NOMO-1 treated with dmso at 0.1 percent for 144 hours (cell line): ENCODE measurements around the gene GNAL.

Experiments used
- DNase-seq: peaks from one replicate; lab custom pipeline; 2025; ENCODE audit not compliant: unreplicated experiment; lab: John Stamatoyannopoulos, UW

GNAL gene

DNA sequence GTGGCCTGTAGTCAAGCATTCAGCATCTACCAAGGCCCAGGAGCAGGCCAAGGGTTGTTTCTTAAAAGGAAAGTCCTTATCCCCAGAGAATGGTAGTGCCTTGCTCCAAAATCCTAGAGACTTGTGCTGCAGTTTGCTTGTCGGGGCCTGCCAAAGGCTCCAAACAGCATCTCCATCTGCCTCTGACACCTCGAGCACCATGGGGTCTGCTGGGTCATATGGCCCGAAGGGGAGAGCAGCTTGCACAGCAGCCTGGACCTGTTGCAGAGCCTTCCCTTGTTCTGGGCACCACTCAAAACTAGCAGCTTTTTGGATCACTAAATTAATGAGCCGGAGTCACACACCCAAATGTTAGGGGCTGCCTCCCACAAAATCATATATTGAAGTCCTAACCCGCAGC, 35.7 kb downstream of the GNAL start:
- DNase-seq = no peak

DNA sequence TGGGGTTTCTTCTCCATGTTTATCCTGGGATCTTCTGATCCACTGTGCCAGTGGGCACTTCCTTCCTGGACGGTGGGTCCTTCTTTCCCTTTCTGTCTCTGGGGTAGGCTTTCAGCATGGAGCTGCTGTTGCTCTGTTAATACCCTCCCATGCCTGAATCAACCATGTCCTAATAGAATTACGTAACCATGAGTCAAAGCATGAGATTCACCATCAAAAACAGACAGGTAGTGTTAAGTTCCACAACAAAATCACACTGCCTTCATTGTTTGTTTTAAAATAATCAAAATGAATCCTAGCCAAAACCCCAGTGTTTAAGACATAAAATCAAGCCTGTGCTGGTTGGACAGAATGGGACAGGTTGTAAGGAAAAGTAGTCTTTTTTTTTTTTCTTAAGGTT, 37.5 kb downstream of the GNAL start:
- no peak for DNase-seq

DNA sequence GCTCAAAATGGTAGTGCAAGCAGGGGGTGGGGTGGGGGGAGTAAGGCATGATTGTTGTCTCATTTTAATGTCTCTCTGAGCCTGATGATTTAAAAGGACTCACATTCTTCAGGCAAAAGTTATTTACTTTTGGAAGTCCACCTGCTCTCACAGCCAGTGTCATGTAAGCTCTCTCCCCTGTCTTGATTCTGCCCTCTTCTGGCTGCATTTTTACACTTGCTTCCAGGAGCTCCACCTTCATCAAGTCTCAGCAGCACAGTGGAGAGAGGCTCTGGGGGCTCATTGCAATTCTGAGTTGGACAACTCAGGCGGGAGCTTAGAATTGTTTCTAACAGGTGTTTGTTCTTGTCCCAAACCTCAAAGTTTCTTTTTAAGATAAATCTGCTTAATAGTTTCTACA, 39.2 kb downstream of the GNAL start:
- no peak for DNase-seq

DNA sequence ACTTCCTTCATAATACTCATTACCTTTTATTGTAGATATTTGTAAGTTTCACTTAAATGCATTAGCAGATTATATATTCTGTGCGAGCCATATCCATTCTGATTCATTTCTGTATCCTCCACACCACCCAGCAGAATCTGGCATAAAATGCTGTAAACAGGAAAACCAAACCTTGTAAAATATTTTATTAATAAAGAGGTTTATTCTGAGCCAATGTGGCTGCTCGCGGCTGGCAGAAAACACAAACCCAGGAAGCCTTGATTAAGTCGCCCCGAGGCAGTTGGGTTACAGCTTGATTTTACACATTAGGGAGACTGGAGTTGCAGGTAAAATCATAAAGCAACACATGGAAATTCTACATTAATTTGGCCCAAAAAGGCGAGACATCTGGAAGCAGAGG, 40.5 kb downstream of the GNAL start:
- no peak for DNase-seq

DNA sequence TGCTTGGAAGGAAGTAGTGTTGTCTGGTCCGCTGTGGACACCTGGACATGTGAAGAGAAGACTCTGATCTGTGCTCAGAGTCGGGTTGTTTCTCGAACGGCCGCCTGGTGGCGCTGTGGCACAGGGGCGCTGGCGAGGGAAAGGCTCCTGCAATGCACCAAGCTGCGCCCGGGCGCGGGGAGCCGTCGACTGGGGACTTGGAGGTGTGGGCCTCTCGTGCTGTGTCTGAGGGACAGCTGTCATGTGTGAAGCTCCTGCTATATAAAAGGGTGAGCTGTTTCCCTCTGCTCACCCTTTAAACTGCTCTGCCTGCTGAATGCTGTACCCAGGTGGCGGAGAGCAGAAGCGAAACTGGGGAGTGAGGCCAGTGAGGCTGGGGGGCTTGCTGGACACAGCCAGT, 44.0 kb downstream of the GNAL start:
- DNase-seq = peak; percentile 41

DNA sequence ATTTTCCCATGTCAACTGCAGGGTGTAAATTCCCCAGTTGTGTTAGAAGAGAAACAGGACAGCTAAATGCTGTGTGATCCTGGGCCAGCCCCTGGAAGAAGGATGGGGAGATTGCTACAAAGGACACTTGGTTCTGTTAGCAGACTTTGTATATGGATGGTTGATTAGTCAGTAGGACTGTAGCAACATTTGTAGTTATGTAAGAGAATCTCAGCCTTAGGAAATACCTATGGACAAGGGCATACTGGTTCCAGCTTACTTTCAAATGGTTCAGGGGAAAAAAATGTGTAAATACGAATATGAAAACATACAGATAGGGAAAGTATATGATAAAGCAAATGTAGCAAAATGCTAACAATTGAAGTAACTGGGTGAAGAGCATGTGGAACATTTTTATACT, 47.6 kb downstream of the GNAL start:
- DNase-seq = no peak

GRCh38 chr18:11739893-11740292, 50.8 kb downstream of the GNAL start:
- no peak for DNase-seq

GRCh38 chr18:11740461-11740860, 51.4 kb downstream of the GNAL start:
- DNase-seq = no peak

DNA sequence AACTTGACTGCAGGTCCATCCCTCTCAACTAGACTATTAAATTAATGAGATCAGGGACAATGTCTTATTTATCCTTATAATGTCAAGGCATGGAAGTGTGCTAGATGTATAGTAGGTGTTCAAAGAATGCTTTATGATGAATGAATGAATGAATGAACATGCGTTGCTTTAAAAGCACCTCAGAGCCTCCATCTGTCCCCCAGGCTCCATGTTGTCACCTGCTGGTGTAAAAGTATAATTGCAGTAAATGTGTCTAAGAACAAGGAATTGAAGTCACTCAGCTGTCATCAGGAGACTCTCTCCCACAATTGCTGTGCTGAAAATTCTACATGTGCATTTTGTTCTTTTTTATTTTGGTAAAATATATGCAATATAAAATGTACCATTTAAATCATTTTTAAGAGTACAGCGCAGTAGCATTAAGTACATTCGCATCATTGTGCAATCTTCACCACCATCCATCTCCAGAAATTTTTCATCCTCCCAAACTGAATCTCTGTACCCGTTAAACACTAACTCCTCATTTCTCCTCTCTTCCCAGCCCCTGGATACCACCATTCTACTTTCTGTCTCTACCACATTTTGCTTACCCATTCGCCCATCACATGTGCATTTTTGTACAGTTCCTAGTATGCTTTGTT, 52.6 kb downstream of the GNAL start:
- DNase-seq = no peak

DNA sequence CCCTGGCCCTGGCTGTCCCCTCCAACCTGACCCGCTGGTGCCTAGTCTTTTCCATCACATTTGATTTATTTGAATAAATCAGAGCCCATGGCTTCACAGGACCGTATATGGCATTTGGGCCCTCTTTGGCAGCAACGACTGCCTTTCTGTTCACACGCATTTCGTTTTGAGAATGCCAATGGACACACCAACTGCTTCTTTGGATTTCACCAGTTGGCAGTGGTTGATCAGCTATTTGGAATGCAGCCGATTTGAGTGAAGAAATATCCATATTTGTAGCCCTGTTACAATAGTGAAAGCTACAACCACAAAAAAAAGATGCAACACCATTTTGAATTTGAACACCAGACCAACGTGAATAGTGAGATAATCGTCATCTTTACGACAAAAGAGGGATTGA, 56.5 kb downstream of the GNAL start:
- DNase-seq = no peak

DNA sequence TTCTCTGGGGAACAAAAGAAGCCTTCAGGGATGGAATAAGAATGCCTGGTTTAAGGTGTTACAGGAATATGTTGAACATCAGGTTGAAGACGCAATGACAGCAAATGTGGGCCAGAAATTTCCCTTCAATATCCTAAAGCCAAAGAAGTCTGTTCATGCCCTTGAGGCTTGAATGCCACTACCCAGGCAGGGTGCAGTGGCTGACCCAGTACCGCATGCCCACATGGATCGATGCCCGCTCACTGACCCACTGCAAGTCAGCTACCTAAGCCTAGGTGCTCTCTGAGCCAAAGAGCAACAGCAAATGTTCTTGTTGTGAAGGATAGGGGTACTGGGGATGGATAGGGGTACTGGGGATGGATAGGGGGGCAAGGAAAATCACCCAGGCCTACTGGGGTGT, 58.2 kb downstream of the GNAL start:
- no peak for DNase-seq

DNA sequence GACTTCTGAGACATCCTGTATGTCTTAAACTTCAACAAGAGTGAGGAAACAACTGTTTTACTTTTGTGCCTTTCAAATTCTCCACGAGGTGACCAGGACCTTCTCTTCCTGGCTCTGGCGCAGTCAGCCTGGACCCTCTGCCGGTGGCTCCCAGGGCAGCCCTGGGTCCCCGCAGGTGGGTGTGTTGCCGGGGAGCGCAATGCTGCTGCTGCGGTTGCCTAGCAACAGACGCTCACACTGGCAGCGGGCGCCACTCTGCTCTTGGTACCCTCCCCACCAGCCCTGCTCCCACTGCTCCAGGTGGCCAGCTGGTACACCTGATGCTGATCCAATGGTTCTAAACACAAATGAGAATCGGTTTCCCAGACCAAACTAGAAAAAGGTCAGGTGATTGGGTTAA, 58.7 kb downstream of the GNAL start:
- no peak for DNase-seq

DNA sequence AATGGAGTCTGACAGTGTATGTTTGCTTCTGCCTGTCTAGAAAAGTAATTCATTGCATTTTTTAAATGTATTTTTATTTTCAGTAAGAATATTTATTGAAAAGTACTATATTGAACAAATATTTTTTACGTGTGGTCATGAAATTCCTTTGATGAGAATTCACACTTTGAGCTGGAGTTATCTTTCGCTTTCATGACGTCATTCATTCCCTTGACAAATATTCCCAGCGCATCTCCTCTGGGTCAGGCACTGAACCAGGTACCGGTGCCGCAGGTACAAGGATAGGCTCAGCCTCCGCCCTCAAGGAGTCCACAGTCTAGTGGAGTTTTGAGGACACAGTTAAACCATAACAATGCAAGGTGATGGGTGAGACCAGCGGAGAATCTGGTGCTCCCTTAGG, 60.2 kb downstream of the GNAL start:
- no peak for DNase-seq

DNA sequence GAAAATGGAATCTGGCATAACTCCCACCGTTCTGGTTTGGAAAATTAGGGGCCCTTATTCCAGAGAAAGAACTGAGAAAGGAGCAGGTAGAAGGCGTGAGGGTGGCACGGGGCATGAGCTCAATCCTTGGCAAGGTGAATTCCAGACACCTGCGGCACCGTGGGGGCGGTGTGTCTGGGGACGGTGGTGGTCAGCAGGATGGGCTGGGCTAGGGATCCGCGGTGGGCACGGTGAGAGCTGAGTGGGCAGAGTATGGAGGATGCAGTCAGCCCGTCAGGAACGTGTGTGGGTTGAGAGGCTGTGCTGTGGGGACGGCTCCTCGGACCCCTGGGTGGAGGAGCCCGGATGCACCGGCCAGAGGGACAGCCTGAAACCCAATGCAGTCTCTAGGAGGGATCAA, 61.1 kb downstream of the GNAL start:
- no peak for DNase-seq

DNA sequence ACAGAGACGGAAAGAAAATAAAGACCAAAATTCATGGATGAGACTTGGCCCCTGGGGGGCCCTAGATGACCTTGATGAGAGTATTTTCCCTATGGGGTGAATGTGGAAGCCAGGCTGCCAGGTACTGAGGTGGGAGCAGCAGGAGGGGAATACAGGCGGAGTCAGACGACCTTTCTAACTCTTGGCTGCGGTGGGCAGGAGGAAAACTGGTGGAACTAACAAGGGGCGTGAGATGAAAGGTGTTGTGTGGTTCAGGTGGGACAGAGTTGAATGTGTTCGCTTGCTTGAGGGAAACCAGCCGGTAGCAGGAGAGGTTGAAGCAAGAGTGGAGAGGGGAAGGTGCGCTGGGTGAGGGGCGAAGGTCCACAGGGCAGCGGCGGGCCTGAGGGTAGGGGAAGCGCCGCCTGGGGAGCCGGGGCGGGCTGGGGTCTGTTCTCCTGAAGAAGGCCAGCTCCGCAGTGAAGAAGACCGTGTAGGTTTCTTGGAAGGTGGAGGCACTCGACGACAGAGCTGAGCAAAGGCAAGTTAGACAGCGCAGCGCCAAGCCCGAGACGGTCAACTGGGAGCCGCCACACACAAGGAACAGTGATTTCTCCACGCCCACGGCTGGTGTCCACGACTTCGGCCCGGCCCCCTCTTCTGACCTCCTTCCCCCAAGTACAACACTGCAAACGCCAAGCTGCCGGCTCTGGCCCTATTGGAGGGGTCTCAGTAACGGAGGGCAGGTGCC, 61.7 kb downstream of the GNAL start:
- DNase-seq = no peak

DNA sequence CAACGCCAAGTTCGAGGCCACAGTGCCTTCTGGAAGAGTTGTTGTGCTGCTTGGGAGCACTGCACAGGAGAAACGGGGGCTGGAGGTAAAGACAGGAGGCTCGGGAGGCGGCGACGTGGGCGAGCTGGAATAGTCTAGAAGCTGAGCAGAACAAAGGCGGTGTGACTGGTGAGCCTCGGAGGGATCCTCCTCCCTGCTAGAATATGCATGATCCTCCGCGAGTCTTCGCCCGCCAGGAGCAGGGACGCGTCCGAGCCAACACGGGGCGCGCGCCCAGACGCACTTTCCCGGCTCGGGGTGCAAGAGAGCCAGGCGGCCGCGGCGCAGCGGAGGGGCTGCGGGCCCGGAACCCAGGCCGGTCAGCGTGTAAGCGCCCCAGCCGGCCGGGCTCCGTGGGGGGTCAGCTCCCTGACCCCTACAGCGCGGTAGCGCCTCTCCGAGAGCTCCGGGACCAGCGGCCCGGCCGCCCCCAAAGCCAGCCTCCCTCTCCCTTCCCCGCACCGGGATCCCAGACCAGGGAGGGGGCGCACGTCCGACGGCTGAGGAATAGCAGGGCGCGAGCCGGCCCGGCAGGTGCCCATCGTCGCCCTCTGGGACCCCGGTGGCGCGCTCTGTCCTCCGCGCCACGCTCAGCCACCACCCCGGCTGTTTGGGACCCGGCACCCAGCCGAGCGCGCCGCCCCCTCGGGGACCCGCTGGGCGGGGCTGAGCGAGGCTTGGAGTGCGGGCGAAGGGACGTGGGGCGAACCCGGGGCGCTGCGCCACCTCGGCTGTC, 62.5 kb downstream of the GNAL start:
- DNase-seq = no peak

DNA sequence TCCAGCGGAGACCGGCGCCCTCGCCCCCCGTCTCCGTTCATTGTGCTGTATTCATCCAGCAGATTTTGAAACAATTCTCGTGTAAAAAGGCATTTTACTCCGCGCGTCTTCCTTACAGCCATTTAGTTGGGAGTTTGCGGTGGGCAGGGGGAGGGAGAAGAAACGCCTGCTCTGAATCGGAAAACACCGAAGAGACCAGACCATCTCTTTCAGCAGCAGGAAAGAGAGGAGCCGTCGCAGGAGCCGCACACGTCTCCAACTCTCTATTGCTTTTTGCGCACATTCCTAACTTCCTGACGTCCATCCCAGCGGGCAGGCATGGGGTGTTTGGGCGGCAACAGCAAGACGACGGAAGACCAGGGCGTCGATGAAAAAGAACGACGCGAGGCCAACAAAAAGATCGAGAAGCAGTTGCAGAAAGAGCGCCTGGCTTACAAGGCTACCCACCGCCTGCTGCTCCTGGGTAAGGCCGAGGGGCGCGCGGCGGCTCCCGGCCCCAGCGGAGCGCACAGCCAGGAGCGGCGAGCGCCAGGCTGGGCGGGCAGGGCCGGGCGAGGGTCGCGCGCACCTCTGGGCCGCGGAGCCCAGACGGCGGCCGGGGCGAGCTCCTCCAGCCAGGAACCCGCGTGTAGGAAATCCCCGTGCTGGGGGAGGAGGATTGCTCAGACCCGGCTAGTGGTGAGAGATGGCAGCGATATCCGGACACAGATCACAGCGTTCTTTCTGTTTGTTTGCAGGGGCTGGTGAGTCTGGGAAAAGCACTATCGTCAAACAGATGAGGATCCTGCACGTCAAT, 63.2 kb downstream of the GNAL start:
- peak; percentile 14 for DNase-seq

DNA sequence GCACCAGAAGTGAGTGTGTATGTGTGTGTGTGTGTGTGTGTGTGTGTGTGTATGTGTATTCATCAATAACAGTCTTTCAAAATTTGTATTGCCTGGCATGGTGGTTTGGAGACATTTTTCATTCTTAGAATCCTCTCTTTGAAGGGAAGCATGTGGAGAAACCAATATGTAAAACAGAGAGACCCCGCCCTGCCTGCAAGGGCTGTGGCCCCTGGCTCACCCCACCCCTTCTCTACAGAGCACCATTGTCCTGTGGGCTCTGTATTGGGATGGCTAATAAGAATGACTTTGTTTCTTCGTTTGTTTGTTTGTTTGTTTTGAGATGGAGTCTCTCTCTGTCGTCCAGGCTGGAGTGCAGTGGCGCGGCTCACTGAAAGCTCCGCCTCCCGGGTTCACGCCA, 65.9 kb downstream of the GNAL start:
- no peak for DNase-seq

GRCh38 chr18:11757084-11757590, 68.1 kb downstream of the GNAL start:
- no peak for DNase-seq

GRCh38 chr18:11759456-11759855, 70.4 kb downstream of the GNAL start:
- DNase-seq = no peak

DNA sequence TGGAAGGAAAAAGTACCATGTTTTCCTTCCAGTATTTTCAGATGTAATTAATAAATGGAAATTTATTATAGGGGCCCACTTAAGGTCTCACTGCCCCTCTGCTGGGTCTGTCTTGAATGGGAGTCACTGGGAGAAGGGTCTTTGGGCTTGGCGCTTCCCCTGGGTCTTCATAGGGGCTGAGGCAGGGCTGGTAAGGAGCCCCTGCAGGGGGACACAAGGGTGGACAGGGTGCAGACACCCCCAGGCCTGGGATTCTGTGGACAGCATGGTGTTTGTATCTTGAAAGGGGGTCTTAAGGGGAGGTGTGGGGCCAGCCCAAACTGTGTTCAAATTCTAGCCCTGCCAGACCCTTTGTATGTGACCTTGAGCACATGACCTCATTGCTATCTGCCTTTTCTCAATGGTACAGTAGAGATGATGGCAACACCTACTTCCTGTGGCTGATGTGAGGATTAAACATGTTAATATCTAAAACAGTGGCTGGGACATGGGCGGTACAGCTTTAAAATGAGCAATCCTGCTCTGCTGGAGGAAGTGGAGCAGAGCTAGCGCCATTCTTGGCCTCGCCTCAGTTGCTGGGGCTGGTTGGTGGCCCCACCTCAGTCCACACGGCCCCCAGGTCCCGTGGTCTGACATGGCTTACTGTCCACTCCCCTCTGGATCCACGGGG, 71.6 kb downstream of the GNAL start:
- no peak for DNase-seq
